PC-9 (cell line): ENCODE measurements around the gene CCDC134. TPM values are rescaled to one million over a fixed set of nuclear protein-coding genes. Genes with fewer than 3 reads are reported as not detected.
A peak's percentile ranks its signal among the peaks of the same experiment; 100 is the strongest.

Source experiments
- BruUV-seq: library from RNA; stranded (reverse); fragments of 400-500 nt; replicated peaks from 2 replicates; lab custom pipeline; 2021; lab: Mats Ljungman, UMichigan
- CTCF ChIA-PET: fragments of 300-600 bp; sonication (Branson Sonifier 250); formaldehyde crosslinking; loops from one replicate; lab custom pipeline; 2022; ENCODE audit warnings: antibody characterized with exemption; lab: Charles Lee
- POLR2A ChIA-PET: fragments of 300-600 bp; sonication (Branson Sonifier 250); formaldehyde crosslinking; loops from one replicate; lab custom pipeline; 2022; ENCODE audit warnings: antibody characterized with exemption; ENCODE audit not compliant: unreplicated experiment; lab: Charles Lee
- DNase-seq, 2 experiments: peaks; one replicate each; pipeline versions ENCODE4 v3.0.0 to v3.0.0-alpha.2; 2015 to 2022; ENCODE audit warnings: mixed read lengths in 1 of 2
- H2AFZ ChIP-seq: fragments of 200-600 bp; sonication (generic); 2 replicates; pipeline ENCODE4 v1.8.1; 2017; ENCODE audit warnings: antibody characterized with exemption
- H3F3A ChIP-seq: fragments of 200-600 bp; sonication (generic); 2 replicates; pipeline ENCODE4 v1.8.1; 2017; ENCODE audit warnings: antibody characterized with exemption, mild to moderate bottlenecking, low read depth; ENCODE audit not compliant: insufficient read depth
- H3K27ac ChIP-seq: fragments of 200-600 bp; sonication (generic); 2 replicates; pipeline ENCODE4 v1.6.1; 2016; ENCODE audit warnings: mixed run types
- H3K27me3 ChIP-seq: fragments of 200-600 bp; sonication (generic); 2 replicates; pipeline ENCODE4 v1.6.1; 2016; ENCODE audit warnings: low read depth, mixed run types; ENCODE audit not compliant: insufficient read depth
- H3K36me3 ChIP-seq: fragments of 200-600 bp; sonication (generic); 2 replicates; pipeline ENCODE4 v1.6.1; 2016; ENCODE audit warnings: low read depth, mixed run types
- H3K4me1 ChIP-seq: fragments of 200-600 bp; sonication (generic); replicated peaks from 2 replicates; pipeline ENCODE4 v1.6.1; 2016; ENCODE audit warnings: mixed run types; ENCODE audit not compliant: insufficient read depth
- H3K4me2 ChIP-seq: fragments of 200-600 bp; sonication (generic); 2 replicates; pipeline ENCODE4 v1.6.1; 2017; ENCODE audit warnings: mixed run types
- H3K4me3 ChIP-seq: fragments of 200-600 bp; sonication (generic); 2 replicates; pipeline ENCODE4 v1.6.1; 2016; ENCODE audit warnings: mixed run types
- H3K79me2 ChIP-seq: fragments of 200-600 bp; sonication (generic); 2 replicates; pipeline ENCODE4 v1.6.1; 2017; ENCODE audit warnings: low read depth, mixed run types
- H3K9me2 ChIP-seq: fragments of 200-600 bp; sonication (generic); 2 replicates; pipeline ENCODE4 v1.8.1; 2017; ENCODE audit warnings: mild to moderate bottlenecking; ENCODE audit not compliant: insufficient read depth
- H3K9me3 ChIP-seq: fragments of 200-600 bp; sonication (generic); 2 replicates; pipeline ENCODE4 v1.8.1; 2016; ENCODE audit warnings: low read depth; ENCODE audit not compliant: insufficient read depth
- H4K20me1 ChIP-seq: fragments of 200-600 bp; sonication (generic); 2 replicates; pipeline ENCODE4 v1.8.1; 2017; ENCODE audit not compliant: insufficient read depth
- EZH2 ChIP-seq: fragments of 200-600 bp; sonication (generic); IDR thresholded peaks from 2 replicates; pipeline ENCODE4 v1.8.0; 2017; ENCODE audit warnings: antibody characterized with exemption, low read depth
- intact Hi-C: fragments of 100-400 bp; cut with micrococcal nuclease; formaldehyde crosslinking; loops from one replicate; pipeline ENCODE4 v1.10.0; 2022; ENCODE audit not compliant: unreplicated experiment
- total RNA-seq: library from RNA; stranded (reverse); gene quantifications from 2 replicates; pipeline ENCODE4 v1.2.3, GENCODE V29; 2021
- TF ChIP-seq, protein P1 (sequence below): fragments of 200-600 bp; sonication (generic); conservative IDR thresholded peaks from 2 replicates; pipeline ENCODE4 v1.6.1; 2017; ENCODE audit warnings: mixed run types, antibody characterized with exemption, mild to moderate bottlenecking, moderate library complexity

Gene CCDC134
- total RNA-seq, 1 experiment from 2014 or later: 29.0 TPM

- ChIA-PET CTCF (interaction anchor here (0.5 to 1.5 kb wide), 8 partner anchors 11 to 476 kb away, joined by 3 to 14 read pairs (median 3); partner anchors contain the start of gene TEF), POLR2A (interaction anchor here (0.5 to 0.7 kb wide), 2 partner anchors 29 to 60 kb away, joined by 6 to 7 read pairs; no protein-coding TSS in a partner anchor)
- intact Hi-C loops: loop anchor here (1.0 kb wide), 4 partner anchors 13 to 160 kb away; no protein-coding TSS in a partner anchor
- no TSS peak for BruUV-seq
- Histone ChIP-seq H3K9me3 (no peaks in the 10 kb centered on the region), H3K4me2 (peak overlapping the region; percentile 59), H3K4me3 (no peak overlapping the region), H3K4me1 (peaks cover 51% of the 10 kb centered on the region), H3K36me3 (no peaks in the 10 kb centered on the region), H3K27ac (peak overlapping the region; percentile 76), H3K27me3 (no peaks in the 10 kb centered on the region), H3F3A (peaks cover 60% of the 10 kb centered on the region), H4K20me1 (peaks cover 58% of the 10 kb centered on the region), H3K9me2 (no peaks in the 10 kb centered on the region), H3K79me2 (peaks cover 95% of the 10 kb centered on the region), H2AFZ (no peak overlapping the region)
- TF ChIP-seq, protein P1, sequence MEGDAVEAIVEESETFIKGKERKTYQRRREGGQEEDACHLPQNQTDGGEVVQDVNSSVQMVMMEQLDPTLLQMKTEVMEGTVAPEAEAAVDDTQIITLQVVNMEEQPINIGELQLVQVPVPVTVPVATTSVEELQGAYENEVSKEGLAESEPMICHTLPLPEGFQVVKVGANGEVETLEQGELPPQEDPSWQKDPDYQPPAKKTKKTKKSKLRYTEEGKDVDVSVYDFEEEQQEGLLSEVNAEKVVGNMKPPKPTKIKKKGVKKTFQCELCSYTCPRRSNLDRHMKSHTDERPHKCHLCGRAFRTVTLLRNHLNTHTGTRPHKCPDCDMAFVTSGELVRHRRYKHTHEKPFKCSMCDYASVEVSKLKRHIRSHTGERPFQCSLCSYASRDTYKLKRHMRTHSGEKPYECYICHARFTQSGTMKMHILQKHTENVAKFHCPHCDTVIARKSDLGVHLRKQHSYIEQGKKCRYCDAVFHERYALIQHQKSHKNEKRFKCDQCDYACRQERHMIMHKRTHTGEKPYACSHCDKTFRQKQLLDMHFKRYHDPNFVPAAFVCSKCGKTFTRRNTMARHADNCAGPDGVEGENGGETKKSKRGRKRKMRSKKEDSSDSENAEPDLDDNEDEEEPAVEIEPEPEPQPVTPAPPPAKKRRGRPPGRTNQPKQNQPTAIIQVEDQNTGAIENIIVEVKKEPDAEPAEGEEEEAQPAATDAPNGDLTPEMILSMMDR: peak; percentile 97
- TF ChIP-seq EZH2: no peak
- peak; percentile 67 to 97 for DNase-seq
These were observed 56.8 kb downstream of the CCDC134 start for GRCh38 chr22:41857155-41857859.

- peaks cover 56% of the 10 kb centered on the region for H4K20me1 ChIP-seq
- no peak for DNase-seq
- BruUV-seq: no TSS peak
- TF ChIP-seq, protein P1: peak; percentile 60
- no peak for TF ChIP-seq EZH2
- no peaks in the 10 kb centered on the region for H3K9me3 ChIP-seq
- peaks cover 60% of the 10 kb centered on the region for H3F3A ChIP-seq
- no peaks in the 10 kb centered on the region for H3K27me3 ChIP-seq
- intact Hi-C loops: loop anchor here (1.0 to 2.0 kb wide), 5 partner anchors 14 to 161 kb away; no protein-coding TSS in a partner anchor
- peaks cover 57% of the 10 kb centered on the region for H3K4me1 ChIP-seq
- no peaks in the 10 kb centered on the region for H3K9me2 ChIP-seq
- H3K79me2 ChIP-seq: peaks cover 95% of the 10 kb centered on the region
- ChIA-PET CTCF (interaction anchor here (0.9 to 1.4 kb wide), 3 partner anchors 11 to 160 kb away, joined by 3 to 14 read pairs (median 4); no protein-coding TSS in a partner anchor), POLR2A (no interaction called here)
- H3K4me2 ChIP-seq: no peak overlapping the region
- no peak overlapping the region for H2AFZ ChIP-seq
- H3K27ac ChIP-seq: peak overlapping the region; percentile 76; the same call in 1 of the 2 replicates
- H3K4me3 ChIP-seq: no peak overlapping the region
- no peaks in the 10 kb centered on the region for H3K36me3 ChIP-seq
These were observed 57.4 kb downstream of the CCDC134 start for GRCh38 chr22:41857860-41858199.

DNA sequence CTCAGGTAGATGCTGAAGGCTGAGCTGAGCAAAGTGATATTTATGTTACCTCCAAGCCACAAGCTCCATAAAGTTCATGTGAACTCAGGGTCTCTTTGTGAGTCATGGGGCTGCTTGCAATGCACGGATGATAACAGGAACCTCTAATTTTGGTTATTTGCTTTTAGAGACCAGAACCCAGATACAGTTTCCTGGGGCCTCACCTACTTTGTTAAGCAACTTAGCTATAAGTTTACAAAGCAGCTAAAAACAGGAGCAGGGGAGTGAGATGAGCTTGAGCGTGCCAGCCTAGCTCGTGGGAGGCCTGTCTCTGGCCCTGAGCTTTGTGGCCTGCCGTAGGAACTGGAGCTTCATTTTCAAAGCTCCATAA, 61.7 kb downstream of the CCDC134 start:
- Histone ChIP-seq H3K27ac (peak overlapping the region; percentile 35), H3K27me3 (no peaks in the 10 kb centered on the region), H4K20me1 (peaks cover 78% of the 10 kb centered on the region), H3K4me2 (peak overlapping the region; percentile 10), H3F3A (peaks cover 40% of the 10 kb centered on the region), H3K36me3 (0 out of 2 replicates have a peak, but pooled peaks cover 7% of the 10 kb centered on the region), H2AFZ (no peak overlapping the region), H3K4me3 (no peak overlapping the region), H3K79me2 (peaks cover 85% of the 10 kb centered on the region), H3K9me3 (no peaks in the 10 kb centered on the region), H3K9me2 (no peaks in the 10 kb centered on the region), H3K4me1 (peaks cover 38% of the 10 kb centered on the region)
- peak in 1 of 2 experiments; percentile 65 for DNase-seq
- POLR2A ChIA-PET: interaction anchor here (0.7 kb wide), 2 partner anchors 195 to 1717 kb away, joined by 3 to 4 read pairs; no protein-coding TSS in a partner anchor
- TF ChIP-seq EZH2: no peak
- TF ChIP-seq, protein P1: no peak
- intact Hi-C loops: no loop called here
- CTCF ChIA-PET: no interaction called here
- no TSS peak for BruUV-seq
